K562 (cell line): Measurements from ENCODE around the gene PPP1R14B. TPM values are rescaled to one million over a fixed set of nuclear protein-coding genes. Genes with fewer than 3 reads are reported as not detected.

Source experiments
- ATAC-seq: fragments of 200-7000 bp; cut with Tn5 transposase; 3 replicates; pipeline ENCODE4 v1.9.1; 2020; ENCODE audit warnings: moderate library complexity
- BruUV-seq: library from RNA; stranded (reverse); fragments of 400-500 nt; replicated peaks from 2 replicates; lab custom pipeline; 2021; lab: Mats Ljungman, UMichigan
- CTCF ChIA-PET: fragments of 300-600 bp; formaldehyde crosslinking; extraction: SDS; loops from one replicate; lab custom pipeline; 2021; ENCODE audit warnings: low intra/inter-chr PET ratio; lab: Yijun Ruan, JAX
- POLR2A ChIA-PET: fragments of 300-600, 350-650 bp; sonication (Branson Sonifier 250); formaldehyde crosslinking; extraction: SDS; loops from one replicate; lab custom pipeline; 2021; ENCODE audit warnings: antibody characterized with exemption, inconsistent platforms; lab: Yijun Ruan, JAX
- DNase-seq, 4 experiments: peaks; one replicate each; pipeline versions ENCODE4 v3.0.0 to v3.0.0-alpha.2; 2011 to 2018; ENCODE audit warnings: low spot score in 3 of 4, mixed read lengths in 3 of 4; ENCODE audit errors: extremely low read depth in 1 of 4
- FAIRE-seq: peaks from 2 replicates; lab custom pipeline; 2011; peaks lifted over from hg19 to GRCh38; lab: Jason Lieb, UNC
- H2AFZ ChIP-seq: 2 replicates; pipeline ENCODE4 v1.6.0; 2011; ENCODE audit warnings: low read depth, low read length, control low read depth, inconsistent platforms
- H3K27ac ChIP-seq: fragments of 200-600 bp; 3 replicates; pipeline ENCODE4 v1.8.0; 2011; ENCODE audit warnings: low read depth, mild to moderate bottlenecking, control low read depth, inconsistent platforms, low read length, moderate library complexity, mixed read lengths; ENCODE audit errors: extremely low read depth
- H3K27me3 ChIP-seq, 2 experiments: fragments of 300-600 bp in 1 of 2; 2 replicates in 1 of 2; 3 replicates in 1 of 2; pipeline versions ENCODE4 v1.6.0 to v1.8.0; 2011; ENCODE audit warnings: inconsistent platforms in 2 of 2, low read length in 2 of 2, mild to moderate bottlenecking in 1 of 2, mixed read lengths in 1 of 2, moderate library complexity in 1 of 2; ENCODE audit not compliant: control insufficient read depth in 2 of 2, insufficient read depth in 2 of 2
- H3K36me3 ChIP-seq: fragments of 300-600 bp; 3 replicates; pipeline ENCODE4 v1.8.0; 2011; ENCODE audit warnings: mild to moderate bottlenecking, low read length, inconsistent platforms; ENCODE audit not compliant: control insufficient read depth, insufficient read depth
- H3K4me1 ChIP-seq, 2 experiments: fragments of 200-600 bp in 1 of 2; replicated peaks in 1 of 2; 2 replicates in 1 of 2; 3 replicates in 1 of 2; pipeline versions ENCODE4 v1.5.1 to v1.8.0; 2011; ENCODE audit warnings: inconsistent platforms in 2 of 2, low read length in 2 of 2, mild to moderate bottlenecking in 1 of 2, mixed read lengths in 1 of 2, moderate library complexity in 1 of 2; ENCODE audit not compliant: control insufficient read depth in 2 of 2, insufficient read depth in 2 of 2
- H3K4me2 ChIP-seq: 2 replicates; pipeline ENCODE4 v1.6.1; 2011; ENCODE audit warnings: low read length, control low read depth, inconsistent platforms, mixed read lengths; ENCODE audit not compliant: insufficient read depth
- H3K4me3 ChIP-seq: fragments of 200-600 bp; sonication (generic), shearing (Covaris generic); 2 replicates; pipeline ENCODE4 v1.5.1; 2016; ENCODE audit warnings: control low read depth, inconsistent platforms
- H3K79me2 ChIP-seq: fragments of 200-600 bp; 3 replicates; pipeline ENCODE4 v1.8.0; 2011; ENCODE audit warnings: low read length, inconsistent platforms; ENCODE audit not compliant: control insufficient read depth, insufficient read depth
- H3K9ac ChIP-seq, 2 experiments: 2 replicates each; pipeline versions ENCODE4 v1.6.0 to v1.6.1; 2011; ENCODE audit warnings: low read depth in 2 of 2, low read length in 2 of 2, control low read depth in 1 of 2, inconsistent platforms in 1 of 2, mild to moderate bottlenecking in 1 of 2, mixed read lengths in 1 of 2; ENCODE audit not compliant: insufficient read depth in 1 of 2
- H3K9me1 ChIP-seq: one replicate; pipeline ENCODE4 v1.6.0; 2011; ENCODE audit warnings: inconsistent platforms, mild to moderate bottlenecking, low read length, moderate library complexity; ENCODE audit not compliant: control insufficient read depth, insufficient read depth
- H3K9me3 ChIP-seq: replicated peaks from 2 replicates; pipeline ENCODE4 v1.5.1; 2011; ENCODE audit warnings: low read depth, low read length, inconsistent platforms; ENCODE audit not compliant: control insufficient read depth, insufficient read depth
- H4K20me1 ChIP-seq: replicated peaks from 2 replicates; pipeline ENCODE4 v1.6.1; 2011; ENCODE audit warnings: low read length, inconsistent platforms, mixed read lengths; ENCODE audit not compliant: control insufficient read depth, insufficient read depth
- CTCF ChIP-seq, 3 experiments: IDR thresholded peaks in 2 of 3; conservative IDR thresholded peaks in 1 of 3; 2 replicates each; pipeline ENCODE4 v1.5.1; 2011 to 2012; ENCODE audit warnings: low read length in 3 of 3, mild to moderate bottlenecking in 3 of 3, control low read depth in 2 of 3, improper control_type of control experiment in 1 of 3, inconsistent platforms in 1 of 3, low read depth in 1 of 3, mixed read lengths in 1 of 3, moderate library complexity in 1 of 3; ENCODE audit not compliant: insufficient read depth in 2 of 3
- ESRRB ChIP-seq: fragments of 250-450 bp; sonication (Bioruptor Pico); IDR thresholded peaks from 2 replicates; pipeline ENCODE4 v1.5.0; 2020; ENCODE audit warnings: mild to moderate bottlenecking, moderate library complexity, borderline replicate concordance
- GATA2 ChIP-seq: sonication (generic); formaldehyde crosslinking; IDR thresholded peaks from 2 replicates; pipeline ENCODE4 v1.4.0; 2020; ENCODE audit warnings: mild to moderate bottlenecking, missing genetic modification reagents
- HDGF ChIP-seq: fragments of 450-650 bp; IDR thresholded peaks from 2 replicates; pipeline ENCODE4 v1.6.1; 2016
- POLR2G ChIP-seq: fragments of 200-400 bp; formaldehyde crosslinking; IDR thresholded peaks from 2 replicates; pipeline ENCODE4 v1.6.1; 2017; ENCODE audit warnings: low read depth, mild to moderate bottlenecking, antibody characterized with exemption, low read length, moderate library complexity
- RBFOX2 ChIP-seq: fragments of 200-400 bp; formaldehyde crosslinking; IDR thresholded peaks from 2 replicates; pipeline ENCODE4 v1.6.1; 2017; ENCODE audit warnings: low read depth, mild to moderate bottlenecking, low read length, moderate library complexity
- SMARCA5 ChIP-seq: fragments of 450-650 bp; IDR thresholded peaks from 2 replicates; pipeline ENCODE4 v1.6.1; 2016
- ZFP1 ChIP-seq: fragments of 450-650 bp; formaldehyde crosslinking; IDR thresholded peaks from 2 replicates; pipeline ENCODE4 v1.4.0; 2020; ENCODE audit warnings: mild to moderate bottlenecking, mixed read lengths
- ZKSCAN3 ChIP-seq: fragments of 250-450 bp; sonication (Bioruptor Pico); IDR thresholded peaks from 2 replicates; pipeline ENCODE4 v1.4.0; 2020
- ZMIZ1 ChIP-seq, 2 experiments: fragments of 150-350 bp in 1 of 2; IDR thresholded peaks; 2 replicates each; pipeline ENCODE4 v1.6.1; 2012 to 2016; ENCODE audit warnings: low read depth in 2 of 2, low read length in 2 of 2, mild to moderate bottlenecking in 1 of 2, moderate library complexity in 1 of 2
- WGBS: fragments of 100-300 bp; shearing (Covaris generic); methylation state at CpG from one replicate; pipeline ENCODE4 v1.1.6; 2016; ENCODE audit warnings: low coverage, mixed read lengths; ENCODE audit not compliant: insufficient coverage; ENCODE audit errors: missing lambda C conversion rate; 5-methylcytosine and 5-hydroxymethylcytosine counted together
- in situ Hi-C: fragments of 300-500 bp; cut with MboI; formaldehyde crosslinking; loops from 4 replicates; pipeline ENCODE4 v1.15.0; 2018; ENCODE audit warnings: inconsistent platforms, mixed read lengths
- intact Hi-C: fragments of 100-400 bp; cut with micrococcal nuclease; formaldehyde crosslinking; loops from 2 replicates; pipeline ENCODE4 v1.14.2; 2022
- polyA plus RNA-seq, 8 experiments: library from polyadenylated mRNA; depleted of rRNA in 4 of 8; stranded (reverse) in 5 of 8; unstranded in 3 of 8; fragments of >200 nt; fragmentation: Nextera tagmentation in 2 of 8; fragmentation: Illumina TruSeq in 1 of 8; extraction: Ambion mirVana in 2 of 8; extraction: Trizol in 1 of 8; gene quantifications; 2 replicates each; pipeline versions ENCODE4 v1.2.1 to v1.2.3, GENCODE V29; 2011 to 2014; ENCODE audit warnings: inconsistent platforms in 1 of 8, missing spikeins in 1 of 8
- total RNA-seq, 7 experiments: library from RNA; depleted of rRNA in 6 of 7; stranded (reverse); fragments of >200 nt in 6 of 7; fragmentation: Illumina TruSeq in 2 of 7; extraction: Trizol in 2 of 7; gene quantifications; 2 replicates each; pipeline versions ENCODE4 v1.2.1 to v1.2.3, GENCODE V29; 2011 to 2021; ENCODE audit warnings: low replicate concordance in 1 of 7

Gene PPP1R14B
- total and polyA plus RNA-seq, 9 of the 15 experiments (the other 6 are each of a cell fraction or from before 2014, with no cell fraction given), result 7.7 to 566 (median 212) TPM

- TF ChIP-seq CTCF (IDR thresholded peaks at IDR 0.05 in 2 of 3, conservative IDR thresholded peaks at IDR 0.05 in 1 of 3; ENCODE audit: insufficient read depth in 2 of 3, low read depth in 1 of 3, low read length in 3 of 3) (0 out of 6 replicates have a peak, but pooled peaks of 2 of the 3 experiments have one; percentile 0 to 10), ESRRB (CRISPR knock-in tag) (0 out of 2 replicates have a peak, but pooled peaks have one; percentile 70)
Observed at GRCh38 chr11:64241491-64242374, 5.0 kb downstream of the PPP1R14B start (continued).

GRCh38 chr11:64241241-64241490 lies 5.6 kb downstream of the PPP1R14B start:
- Histone ChIP-seq H3K9ac (peak overlapping the region; percentile 93 to 94), H3K27ac (peak overlapping the region; percentile 95), H3K79me2 (peaks cover 57% of the 10 kb centered on the region), H2AFZ (peak overlapping the region; percentile 75), H3K4me2 (peak overlapping the region; percentile 85; the same call in 1 of the 2 replicates), H3K9me1 (no peaks in the 10 kb centered on the region), H3K4me3 (peak overlapping the region; percentile 99), H3K9me3 (no peaks in the 10 kb centered on the region)
- ATAC-seq, result peak; percentile 83
- 0% methylated on average over 11 of the region's 24 CpGs for WGBS
- BruUV-seq, result no TSS peak
- no peak for TF ChIP-seq ZKSCAN3 (CRISPR knock-in tag)
- peak; percentile 22; the same call in 1 of the 2 replicates for TF ChIP-seq POLR2G
- TF ChIP-seq SMARCA5, result no peak
- TF ChIP-seq GATA2 (CRISPR knock-in tag), result no peak
- TF ChIP-seq RBFOX2, result peak; percentile 76
- TF ChIP-seq HDGF, result 0 out of 2 replicates have a peak, but pooled peaks have one; percentile 86
- TF ChIP-seq ZFP1, result no peak
- TF ChIP-seq ZMIZ1 (IDR thresholded peaks at IDR 0.05; ENCODE audit: low read depth in 2 of 2, low read length in 2 of 2), result no peak
- TF ChIP-seq, all 486 proteins: peak for 3
- ChIA-PET POLR2A (interaction anchor here (0.5 to 1.0 kb wide), 11 partner anchors 9 to 701 kb away, joined by 3 to 6 read pairs (median 5); partner anchors contain the start of genes ESRRA and FERMT3), CTCF (no interaction called here)
- in situ Hi-C loops, result no loop called here
- intact Hi-C loops, result loop anchor here (10.0 kb wide), 1 partner anchor 64 kb away; the partner anchor contains the start of genes CATSPERZ and ESRRA
- peak; percentile 92 for FAIRE-seq
- peak in 3 of 4 experiments; percentile 84 to 96 (median 88) for DNase-seq
- 0 out of 2 replicates have a peak, but pooled peaks cover 3% of the 10 kb centered on the region for H4K20me1 ChIP-seq
- no peaks in the 10 kb centered on the region for H3K27me3 ChIP-seq
- peaks cover 26 to 70% of the 10 kb centered on the region in 2 experiments for H3K4me1 ChIP-seq
- H3K36me3 ChIP-seq, result peaks cover 71% of the 10 kb centered on the region
